A549 (cell line): ENCODE measurements around the gene GSK3A. TPM values are rescaled to one million over a fixed set of nuclear protein-coding genes. Genes with fewer than 3 reads are reported as not detected.

ENCODE experiments used
- ATAC-seq, 2 experiments: fragments of 200-7000 bp in 1 of 2; fragments of >200 bp in 1 of 2; cut with Nextera tagmentation in 1 of 2; cut with Tn5 transposase in 1 of 2; 3 replicates each; pipeline versions ENCODE4 v1.8.0 to v1.9.1; 2018 to 2020; ENCODE audit warnings: mild to moderate bottlenecking in 1 of 2, moderate library complexity in 1 of 2
- CTCF ChIA-PET: fragments of 300-600 bp; sonication (Branson Sonifier 250); formaldehyde crosslinking; extraction: SDS; loops from one replicate; lab custom pipeline; 2021; ENCODE audit warnings: antibody characterized with exemption, inconsistent platforms; lab: Yijun Ruan, JAX
- POLR2A ChIA-PET: fragments of 350-600 bp; formaldehyde crosslinking; extraction: SDS; loops from one replicate; lab custom pipeline; 2021; ENCODE audit warnings: antibody characterized with exemption, inconsistent platforms; lab: Yijun Ruan, JAX
- DNase-seq, 2 experiments: peaks; one replicate each; pipeline versions ENCODE4 v3.0.0 to v3.0.0-alpha.2; 2011 to 2016; ENCODE audit warnings: low read depth in 1 of 2, low spot score in 1 of 2
- FAIRE-seq: peaks from 2 replicates; lab custom pipeline; 2011; peaks lifted over from hg19 to GRCh38; lab: Jason Lieb, UNC
- H3K27ac ChIP-seq, 2 experiments: fragments of >200 bp; sonication (Bioruptor Twin); formaldehyde crosslinking; 3 replicates each; pipeline ENCODE4 v1.5.1; 2016 to 2017
- H3K4me1 ChIP-seq: fragments of >200 bp; sonication (Bioruptor Twin); formaldehyde crosslinking; 3 replicates; pipeline ENCODE4 v1.6.1; 2016
- H3K4me2 ChIP-seq: fragments of >200 bp; sonication (Bioruptor Twin); formaldehyde crosslinking; 3 replicates; pipeline ENCODE4 v1.6.1; 2016
- H3K4me3 ChIP-seq: fragments of >200 bp; sonication (Bioruptor Twin); formaldehyde crosslinking; 3 replicates; pipeline ENCODE4 v1.5.1; 2016
- H3K9me3 ChIP-seq: fragments of >200 bp; sonication (Bioruptor Twin); formaldehyde crosslinking; 3 replicates; pipeline ENCODE4 v1.6.1; 2016
- CBX2 ChIP-seq: fragments of 200-600 bp; sonication (generic); IDR thresholded peaks from 2 replicates; pipeline ENCODE4 v1.6.1; 2016; ENCODE audit warnings: low read depth, mild to moderate bottlenecking, borderline replicate concordance
- CEBPB ChIP-seq, 2 experiments: fragments of >200 bp in 1 of 2; sonication (Bioruptor Twin) in 1 of 2; formaldehyde crosslinking in 1 of 2; IDR thresholded peaks; 2 replicates each; pipeline ENCODE4 v1.6.1; 2012 to 2016
- CHD2 ChIP-seq: fragments of 150-350 bp; IDR thresholded peaks from 2 replicates; pipeline ENCODE4 v1.6.1; 2014; ENCODE audit warnings: low read length; ENCODE audit not compliant: partially characterized antibody
- EHMT2 ChIP-seq: fragments of 200-600 bp; sonication (generic); IDR thresholded peaks from 2 replicates; pipeline ENCODE4 v1.6.1; 2016; ENCODE audit warnings: antibody characterized with exemption, low read depth, mild to moderate bottlenecking, moderate library complexity
- ELK1 ChIP-seq: fragments of 150-350 bp; IDR thresholded peaks from 2 replicates; pipeline ENCODE4 v1.6.1; 2014; ENCODE audit warnings: low read depth, mild to moderate bottlenecking, low read length
- EP300 ChIP-seq, 2 experiments: fragments of >200 bp; sonication (Bioruptor Twin); formaldehyde crosslinking; IDR thresholded peaks; 2 replicates in 1 of 2; 3 replicates in 1 of 2; pipeline ENCODE4 v1.6.1; 2016 to 2017
- ESRRA ChIP-seq: fragments of 150-350 bp; IDR thresholded peaks from 2 replicates; pipeline ENCODE4 v1.6.1; 2014; ENCODE audit warnings: mild to moderate bottlenecking, low read length, borderline replicate concordance
- FOSB ChIP-seq: fragments of 250-450 bp; sonication (Bioruptor Pico); IDR thresholded peaks from 2 replicates; pipeline ENCODE4 v1.5.0; 2020; ENCODE audit warnings: mild to moderate bottlenecking, moderate library complexity
- FOSL2 ChIP-seq, 2 experiments: fragments of 450-650 bp in 1 of 2; fragments of >200 bp in 1 of 2; sonication (Bioruptor Twin) in 1 of 2; formaldehyde crosslinking; IDR thresholded peaks; 2 replicates each; pipeline versions ENCODE4 v1.5.0 to v1.6.1; 2016 to 2020; ENCODE audit warnings: mild to moderate bottlenecking in 1 of 2, moderate library complexity in 1 of 2
- HDAC2 ChIP-seq: fragments of 200-600 bp; sonication (generic); IDR thresholded peaks from 2 replicates; pipeline ENCODE4 v1.6.1; 2016
- HOXA7 ChIP-seq: fragments of 250-450 bp; sonication (Bioruptor Pico); IDR thresholded peaks from 2 replicates; pipeline ENCODE4 v1.5.0; 2020; ENCODE audit warnings: mild to moderate bottlenecking, moderate library complexity
- JUNB ChIP-seq: fragments of >200 bp; sonication (Bioruptor Twin); formaldehyde crosslinking; IDR thresholded peaks from 2 replicates; pipeline ENCODE4 v1.6.1; 2016
- MAX ChIP-seq: IDR thresholded peaks from 2 replicates; pipeline ENCODE4 v1.6.1; 2012
- NFE2L2 ChIP-seq: fragments of 150-350 bp; conservative IDR thresholded peaks from 2 replicates; pipeline ENCODE4 v1.6.1; 2014; ENCODE audit warnings: low read length
- PHF8 ChIP-seq: fragments of 200-600 bp; sonication (generic); IDR thresholded peaks from 2 replicates; pipeline ENCODE4 v1.6.1; 2016; ENCODE audit warnings: low read depth, mild to moderate bottlenecking, antibody characterized with exemption, moderate library complexity, borderline replicate concordance
- TFCP2L1 ChIP-seq: fragments of 250-450 bp; sonication (Bioruptor Pico); IDR thresholded peaks from 2 replicates; pipeline ENCODE4 v1.5.0; 2021; ENCODE audit warnings: mild to moderate bottlenecking
- USF2 ChIP-seq: fragments of 450-650 bp; IDR thresholded peaks from 2 replicates; pipeline ENCODE4 v1.6.1; 2014; ENCODE audit warnings: antibody characterized with exemption
- WGBS: methylation state at CpG from one replicate; pipeline ENCODE4 v1.1.6; 2017; ENCODE audit errors: missing lambda C conversion rate; 5-methylcytosine and 5-hydroxymethylcytosine counted together
- polyA plus RNA-seq, 4 experiments: library from polyadenylated mRNA; depleted of rRNA in 3 of 4; stranded (reverse); fragments of >200 nt; fragmentation: RNase III in 1 of 4; extraction: RNeasy Plus Mini Kit Qiagen cat#74134 plus additional on column Dnase treatment in 1 of 4; gene quantifications; 2 replicates in 3 of 4; 3 replicates in 1 of 4; pipeline ENCODE4 v1.2.3, GENCODE V29; 2011 to 2017
- TF ChIP-seq, protein P1 (sequence below): IDR thresholded peaks from 2 replicates; pipeline ENCODE4 v1.6.1; 2012
- TF ChIP-seq, protein P2 (sequence below): fragments of >200 bp; sonication (Bioruptor Twin); formaldehyde crosslinking; IDR thresholded peaks from 3 replicates; pipeline ENCODE4 v1.6.1; 2016
- TF ChIP-seq, protein P3 (sequence below): fragments of >200 bp; sonication (Bioruptor Twin); formaldehyde crosslinking; IDR thresholded peaks from 3 replicates; pipeline ENCODE4 v1.5.1; 2016
- TF ChIP-seq, protein P4 (sequence below): fragments of 250-450 bp; sonication (Bioruptor Pico); IDR thresholded peaks from 2 replicates; pipeline ENCODE4 v1.5.0; 2021; ENCODE audit warnings: mild to moderate bottlenecking, moderate library complexity, borderline replicate concordance

Gene GSK3A
- polyA plus RNA-seq, 2 of the 4 experiments (the other 2 are of a cell fraction) = 55.2 to 85.1 TPM

DNA sequence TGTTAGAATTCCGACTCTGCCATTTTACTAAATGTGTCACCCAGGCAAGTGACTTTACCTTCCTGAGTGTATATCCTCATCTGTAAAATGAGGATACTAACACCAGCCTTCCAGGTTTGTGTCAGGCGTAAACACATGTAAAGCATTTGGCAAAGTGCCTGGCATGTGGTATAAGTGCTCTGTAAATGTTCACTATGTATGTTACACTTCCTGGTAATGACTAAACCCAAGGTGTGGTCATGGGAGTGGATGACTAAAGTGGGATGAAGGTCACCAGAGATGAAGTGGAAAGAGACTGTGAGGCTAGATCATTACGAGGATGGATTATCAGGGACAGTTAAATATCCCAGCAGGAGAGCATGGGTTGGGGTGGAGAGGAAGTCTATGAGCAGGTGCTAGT lies 50.5 kb downstream of the GSK3A start:
- peaks cover 7% of the 10 kb centered on the region for H3K9me3 ChIP-seq
- H3K4me2 ChIP-seq = peak overlapping the region; percentile 53
- TF ChIP-seq EHMT2 (no peak), FOSL2 (IDR thresholded peaks at IDR 0.05) (no peak), FOSL2 (CRISPR knock-in tag; IDR thresholded peaks at IDR 0.05) (peak; percentile 84), FOSB (CRISPR knock-in tag) (no peak)
- no peak overlapping the region for H3K4me3 ChIP-seq
- ChIA-PET CTCF (interaction anchor here (1.0 to 14.9 kb wide), 5 partner anchors 11 to 82 kb away, joined by 3 to 323 read pairs (median 3); partner anchors contain the start of gene POU2F2), POLR2A (no interaction called here)
- DNase-seq (peak; percentile 87 to 94), FAIRE-seq (peak; percentile 99), ATAC-seq (peak; percentile 60 to 74)
- H3K4me1 ChIP-seq = peaks cover 14% of the 10 kb centered on the region
- peak overlapping the region in 1 of 2 experiments; percentile 37; a peak in 1 of 6 replicates for H3K27ac ChIP-seq
- WGBS = 17% methylated on average over 3 of the region's 3 CpGs

DNA sequence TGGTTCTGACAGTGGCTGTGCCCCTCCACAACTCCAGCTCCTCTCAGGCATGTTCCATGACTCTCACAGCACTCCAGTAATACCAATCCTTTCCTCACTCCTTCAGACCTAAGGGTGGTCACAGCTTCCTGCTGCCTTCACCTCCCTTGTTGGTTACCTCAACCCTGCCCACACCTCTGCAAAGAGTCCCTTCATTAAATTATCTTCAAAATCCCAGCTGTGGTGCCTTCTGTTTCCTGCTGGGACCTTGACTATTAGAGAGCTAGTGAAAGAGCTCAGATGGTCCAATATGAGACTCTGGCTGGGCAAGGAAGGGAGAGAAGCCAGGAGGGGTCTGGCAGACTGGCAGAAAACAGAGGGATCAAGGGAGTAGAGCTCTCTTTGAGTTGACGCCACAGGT lies 51.1 kb downstream of the GSK3A start:
- H3K4me2 ChIP-seq = peak overlapping the region; percentile 53
- DNase-seq = no peak
- ATAC-seq = peak; percentile 26 to 40; a peak in 5 of 6 replicates
- H3K4me3 ChIP-seq = no peak overlapping the region
- H3K27ac ChIP-seq = peak overlapping the region in 1 of 2 experiments; percentile 37; a peak in 2 of 6 replicates
- H3K9me3 ChIP-seq = peaks cover 7% of the 10 kb centered on the region
- FAIRE-seq = peak; percentile 18
- no peak for TF ChIP-seq HOXA7 (CRISPR knock-in tag)
- no peak for TF ChIP-seq JUNB
- no peak for TF ChIP-seq CEBPB (IDR thresholded peaks at IDR 0.05)
- no peak for TF ChIP-seq TFCP2L1 (CRISPR knock-in tag)
- TF ChIP-seq ELK1 = no peak
- TF ChIP-seq, protein P1, sequence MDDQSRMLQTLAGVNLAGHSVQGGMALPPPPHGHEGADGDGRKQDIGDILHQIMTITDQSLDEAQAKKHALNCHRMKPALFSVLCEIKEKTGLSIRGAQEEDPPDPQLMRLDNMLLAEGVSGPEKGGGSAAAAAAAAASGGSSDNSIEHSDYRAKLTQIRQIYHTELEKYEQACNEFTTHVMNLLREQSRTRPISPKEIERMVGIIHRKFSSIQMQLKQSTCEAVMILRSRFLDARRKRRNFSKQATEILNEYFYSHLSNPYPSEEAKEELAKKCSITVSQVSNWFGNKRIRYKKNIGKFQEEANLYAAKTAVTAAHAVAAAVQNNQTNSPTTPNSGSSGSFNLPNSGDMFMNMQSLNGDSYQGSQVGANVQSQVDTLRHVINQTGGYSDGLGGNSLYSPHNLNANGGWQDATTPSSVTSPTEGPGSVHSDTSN = no peak
- TF ChIP-seq PHF8 = no peak
- TF ChIP-seq MAX = no peak
- no peak for TF ChIP-seq EHMT2
- TF ChIP-seq, protein P2, sequence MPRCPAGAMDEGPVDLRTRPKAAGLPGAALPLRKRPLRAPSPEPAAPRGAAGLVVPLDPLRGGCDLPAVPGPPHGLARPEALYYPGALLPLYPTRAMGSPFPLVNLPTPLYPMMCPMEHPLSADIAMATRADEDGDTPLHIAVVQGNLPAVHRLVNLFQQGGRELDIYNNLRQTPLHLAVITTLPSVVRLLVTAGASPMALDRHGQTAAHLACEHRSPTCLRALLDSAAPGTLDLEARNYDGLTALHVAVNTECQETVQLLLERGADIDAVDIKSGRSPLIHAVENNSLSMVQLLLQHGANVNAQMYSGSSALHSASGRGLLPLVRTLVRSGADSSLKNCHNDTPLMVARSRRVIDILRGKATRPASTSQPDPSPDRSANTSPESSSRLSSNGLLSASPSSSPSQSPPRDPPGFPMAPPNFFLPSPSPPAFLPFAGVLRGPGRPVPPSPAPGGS = no peak
- TF ChIP-seq CBX2 = no peak
- TF ChIP-seq FOSB (CRISPR knock-in tag) = no peak
- TF ChIP-seq USF2 = no peak
- TF ChIP-seq, protein P3, sequence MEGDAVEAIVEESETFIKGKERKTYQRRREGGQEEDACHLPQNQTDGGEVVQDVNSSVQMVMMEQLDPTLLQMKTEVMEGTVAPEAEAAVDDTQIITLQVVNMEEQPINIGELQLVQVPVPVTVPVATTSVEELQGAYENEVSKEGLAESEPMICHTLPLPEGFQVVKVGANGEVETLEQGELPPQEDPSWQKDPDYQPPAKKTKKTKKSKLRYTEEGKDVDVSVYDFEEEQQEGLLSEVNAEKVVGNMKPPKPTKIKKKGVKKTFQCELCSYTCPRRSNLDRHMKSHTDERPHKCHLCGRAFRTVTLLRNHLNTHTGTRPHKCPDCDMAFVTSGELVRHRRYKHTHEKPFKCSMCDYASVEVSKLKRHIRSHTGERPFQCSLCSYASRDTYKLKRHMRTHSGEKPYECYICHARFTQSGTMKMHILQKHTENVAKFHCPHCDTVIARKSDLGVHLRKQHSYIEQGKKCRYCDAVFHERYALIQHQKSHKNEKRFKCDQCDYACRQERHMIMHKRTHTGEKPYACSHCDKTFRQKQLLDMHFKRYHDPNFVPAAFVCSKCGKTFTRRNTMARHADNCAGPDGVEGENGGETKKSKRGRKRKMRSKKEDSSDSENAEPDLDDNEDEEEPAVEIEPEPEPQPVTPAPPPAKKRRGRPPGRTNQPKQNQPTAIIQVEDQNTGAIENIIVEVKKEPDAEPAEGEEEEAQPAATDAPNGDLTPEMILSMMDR = no peak
- no peak for TF ChIP-seq HDAC2
- TF ChIP-seq NFE2L2 = no peak
- no peak for TF ChIP-seq ESRRA
- no peak for TF ChIP-seq CHD2
- TF ChIP-seq, protein P4, sequence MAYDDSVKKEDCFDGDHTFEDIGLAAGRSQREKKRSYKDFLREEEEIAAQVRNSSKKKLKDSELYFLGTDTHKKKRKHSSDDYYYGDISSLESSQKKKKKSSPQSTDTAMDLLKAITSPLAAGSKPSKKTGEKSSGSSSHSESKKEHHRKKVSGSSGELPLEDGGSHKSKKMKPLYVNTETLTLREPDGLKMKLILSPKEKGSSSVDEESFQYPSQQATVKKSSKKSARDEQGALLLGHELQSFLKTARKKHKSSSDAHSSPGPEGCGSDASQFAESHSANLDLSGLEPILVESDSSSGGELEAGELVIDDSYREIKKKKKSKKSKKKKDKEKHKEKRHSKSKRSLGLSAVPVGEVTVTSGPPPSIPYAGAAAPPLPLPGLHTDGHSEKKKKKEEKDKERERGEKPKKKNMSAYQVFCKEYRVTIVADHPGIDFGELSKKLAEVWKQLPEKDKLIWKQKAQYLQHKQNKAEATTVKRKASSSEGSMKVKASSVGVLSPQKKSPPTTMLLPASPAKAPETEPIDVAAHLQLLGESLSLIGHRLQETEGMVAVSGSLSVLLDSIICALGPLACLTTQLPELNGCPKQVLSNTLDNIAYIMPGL (CRISPR knock-in tag) = no peak
- no peak for TF ChIP-seq EP300 (IDR thresholded peaks at IDR 0.05)
- TF ChIP-seq, all 56 proteins: peak for 0
- ChIA-PET CTCF (interaction anchor here (0.6 to 14.9 kb wide), 5 partner anchors 15 to 228 kb away, joined by 3 to 323 read pairs (median 3); partner anchors contain the start of gene POU2F2), POLR2A (no interaction called here)
- WGBS = 97% methylated on average over 1 of the region's 1 CpG
- peaks cover 14% of the 10 kb centered on the region for H3K4me1 ChIP-seq
